AG08396 (cell line): ENCODE results near the gene NR5A2.

Experiments used
- DNase-seq: peaks from one replicate; pipeline ENCODE4 v3.0.0; 2012; ENCODE audit warnings: low spot score, mixed read lengths

NR5A2 gene

GRCh38 chr1:200205216-200205995 is 177.9 kb downstream of the NR5A2 start:
- DNase-seq, result no peak

DNA sequence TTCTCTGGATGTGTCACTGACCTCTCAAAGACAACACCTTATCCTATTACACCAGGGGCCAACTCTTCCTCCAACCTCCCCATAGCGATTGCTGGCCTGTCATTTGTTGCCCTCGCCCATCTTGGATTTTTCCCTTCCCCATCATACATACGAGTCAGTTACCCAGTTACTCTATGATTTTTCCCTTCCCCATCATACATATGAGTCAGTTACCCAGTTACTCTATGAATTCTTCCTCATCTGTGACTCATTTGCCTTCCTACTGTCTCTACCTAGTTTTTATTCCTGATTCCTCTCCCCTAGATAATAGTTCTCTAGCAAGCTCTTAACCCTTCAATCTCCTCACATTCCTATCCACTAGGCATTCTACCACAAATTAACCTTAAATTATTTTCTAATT is 178.8 kb downstream of the NR5A2 start:
- peak; percentile 43 for DNase-seq

- no peak for DNase-seq
Observed at GRCh38 chr1:200206761-200207160, 179.3 kb downstream of the NR5A2 start.

- DNase-seq, result no peak
Observed at GRCh38 chr1:200207711-200208126, 180.2 kb downstream of the NR5A2 start.

- peak; percentile 47 for DNase-seq
Observed at GRCh38 chr1:200211157-200211556, 183.6 kb downstream of the NR5A2 start.

DNA sequence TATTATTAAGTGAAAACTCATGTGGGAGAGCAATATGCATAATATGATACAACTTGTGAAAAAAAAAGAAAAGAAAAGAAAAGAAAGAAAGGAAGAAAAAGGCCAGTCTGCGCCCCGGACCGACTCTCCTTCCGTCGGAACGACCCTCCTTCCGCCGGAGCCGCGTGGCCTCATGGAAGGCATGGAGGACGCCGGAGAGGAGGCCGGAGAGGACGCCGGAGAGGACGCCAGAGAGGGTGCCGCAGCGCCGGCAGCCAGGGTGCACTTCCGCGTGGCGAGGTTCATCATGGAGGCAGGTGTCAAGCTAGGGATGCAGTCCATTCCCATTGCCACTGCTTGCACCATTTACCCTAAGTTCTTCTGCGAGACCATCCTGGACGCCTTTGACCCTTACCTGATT is 185.9 kb downstream of the NR5A2 start:
- no peak for DNase-seq

DNA sequence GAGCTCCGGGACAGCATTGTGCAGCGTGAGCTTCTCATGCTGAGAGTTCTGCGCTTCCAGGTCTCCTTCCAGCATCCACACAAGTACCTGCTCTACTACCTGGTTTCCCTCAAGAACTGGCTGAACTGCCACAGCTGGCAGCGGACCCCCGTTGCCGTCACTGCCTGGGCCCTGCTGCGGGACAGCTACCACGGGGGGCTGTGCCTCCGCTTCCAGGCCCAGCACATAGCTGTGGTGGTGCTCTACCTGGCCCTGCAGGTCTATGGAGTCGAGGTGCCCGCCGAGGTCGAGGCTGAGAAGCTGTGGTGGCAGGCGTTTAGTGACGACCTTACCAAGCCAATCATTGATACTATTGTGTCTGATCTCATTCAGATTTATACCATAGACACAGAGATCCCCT is 186.4 kb downstream of the NR5A2 start:
- DNase-seq, result no peak

- no peak for DNase-seq
Observed at GRCh38 chr1:200215350-200215749, 187.8 kb downstream of the NR5A2 start.

- no peak for DNase-seq
Observed at GRCh38 chr1:200217703-200218102, 190.2 kb downstream of the NR5A2 start.

DNA sequence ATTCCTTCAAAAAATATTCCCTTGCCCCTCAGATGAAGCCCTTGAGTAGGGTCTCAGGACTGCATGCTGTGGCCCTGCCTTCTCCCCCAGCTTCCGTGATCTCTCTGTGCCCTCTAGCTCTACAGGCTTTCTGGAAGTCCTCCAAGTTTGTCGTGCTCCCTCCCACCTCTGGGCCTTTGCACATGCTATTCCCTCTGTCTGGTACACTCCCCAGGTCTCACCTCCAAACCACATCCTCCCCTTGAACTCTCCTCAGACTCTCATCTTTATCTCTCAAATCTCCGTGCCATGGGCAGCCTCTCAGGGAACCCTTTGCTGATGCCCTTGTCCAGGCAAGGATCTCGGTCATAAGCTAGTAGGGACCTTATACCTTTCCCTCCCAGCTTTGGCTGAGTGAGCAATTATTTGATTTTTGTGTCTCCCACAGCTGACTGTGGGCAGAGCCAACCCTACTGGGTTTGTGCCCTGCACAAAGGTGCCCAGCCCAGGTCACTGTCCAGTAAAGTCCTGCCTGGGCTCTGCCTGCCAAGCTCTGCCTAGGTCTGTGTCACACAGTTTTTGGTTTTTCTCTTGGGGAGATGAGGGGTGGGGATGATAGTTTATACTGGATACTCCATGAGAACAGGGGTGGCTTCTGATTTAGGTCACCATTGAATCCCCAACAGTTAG is 194.2 kb downstream of the NR5A2 start:
- DNase-seq, result no peak

- no peak for DNase-seq
Observed at GRCh38 chr1:200223207-200223606, 195.7 kb downstream of the NR5A2 start.

- DNase-seq, result no peak
Observed at GRCh38 chr1:200223613-200224012, 196.1 kb downstream of the NR5A2 start.

DNA sequence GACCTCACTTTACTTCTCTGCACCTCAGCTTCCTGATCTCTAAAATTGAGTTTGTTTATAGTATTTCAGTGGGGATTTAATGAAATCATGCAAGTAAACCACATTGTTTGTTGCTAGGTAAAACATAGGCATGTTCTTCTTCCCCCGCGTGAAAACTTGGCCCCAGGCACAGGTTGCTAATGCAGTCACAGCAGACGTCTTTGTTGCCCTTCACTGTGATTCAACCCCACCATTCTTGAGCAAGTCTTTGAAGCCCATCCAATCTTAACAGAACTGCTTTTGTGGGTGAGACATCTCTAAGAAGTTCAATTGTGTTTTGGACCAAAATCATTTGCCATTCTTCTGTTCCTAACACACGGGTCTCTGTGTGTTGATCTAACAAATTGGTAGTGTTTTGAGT is 196.8 kb downstream of the NR5A2 start:
- DNase-seq, result peak; percentile 30

GRCh38 chr1:200226268-200226968 is 198.9 kb downstream of the NR5A2 start:
- DNase-seq, result no peak

DNA sequence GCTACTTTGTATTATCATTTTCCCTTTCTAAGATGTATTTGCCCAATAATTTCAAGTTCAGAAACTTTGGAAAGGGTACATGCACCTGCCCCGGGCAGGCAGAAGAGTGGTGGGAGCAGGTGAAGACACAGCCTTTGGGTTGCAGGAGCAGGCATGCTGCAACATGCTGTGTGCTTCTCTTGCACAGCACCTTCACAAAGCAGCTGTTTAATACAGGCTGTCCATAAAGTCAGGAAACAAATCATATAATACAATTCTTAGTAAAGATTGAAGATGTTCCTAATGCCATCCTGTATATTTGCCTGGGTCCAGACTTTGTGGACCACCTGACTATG is 199.4 kb downstream of the NR5A2 start:
- DNase-seq, result no peak
